Sigmoid colon (tissue), 7 donors: ENCODE data around the gene SLC44A4. TPM values are rescaled to one million over a fixed set of nuclear protein-coding genes. Genes with fewer than 3 reads are reported as not detected.
"Not testable (repeated sequence)": the region's sequence is repeated elsewhere in the genome, so short reads cannot be mapped to it uniquely, and the experiment has no call there.

Experiments used
- DNase-seq: peaks from one replicate; pipeline ENCODE4 v3.0.0-alpha.2; 2019
- H3K27ac ChIP-seq, 4 donors: fragments of 200-600 bp; sonication (generic); one replicate each; pipeline ENCODE4 v1.5.1; 2016 to 2019; ENCODE audit warnings: mild to moderate bottlenecking in 1 of 4
- H3K27me3 ChIP-seq, 3 donors: fragments of 200-600 bp; sonication (generic); one replicate each; pipeline ENCODE4 v1.5.1; 2019; ENCODE audit warnings: mild to moderate bottlenecking in 1 of 3
- H3K36me3 ChIP-seq, 4 donors: fragments of 200-600 bp; sonication (generic); one replicate each; pipeline ENCODE4 v1.5.1; 2016 to 2019
- H3K4me1 ChIP-seq, 4 donors: fragments of 200-600 bp; sonication (generic); one replicate each; pipeline ENCODE4 v1.5.1; 2017 to 2019
- H3K4me3 ChIP-seq, 4 donors: fragments of 200-600 bp; sonication (generic); one replicate each; pipeline ENCODE4 v1.5.1; 2017 to 2019; ENCODE audit warnings: mild to moderate bottlenecking in 2 of 4, moderate library complexity in 1 of 4
- H3K9me3 ChIP-seq, 4 donors: fragments of 200-600 bp in 3 of 4; sonication (generic) in 3 of 4; one replicate each; pipeline versions ENCODE4 v1.5.1 to v1.6.1; 2013 to 2019
- CTCF ChIP-seq, 4 experiments: fragments of 450-650 bp in 3 of 4; fragments of 200-600 bp in 1 of 4; IDR thresholded peaks; one replicate each; pipeline ENCODE4 v1.5.1; 2016 to 2019; ENCODE audit warnings: antibody characterized with exemption in 4 of 4, mild to moderate bottlenecking in 3 of 4, moderate library complexity in 2 of 4
- EP300 ChIP-seq, 4 donors: sonication (generic); formaldehyde crosslinking; IDR thresholded peaks; one replicate each; pipeline ENCODE4 v1.6.1; 2017; ENCODE audit warnings: antibody characterized with exemption in 4 of 4
- POLR2A ChIP-seq, 2 donors: fragments of 450-650 bp; IDR thresholded peaks; one replicate each; pipeline ENCODE4 v1.6.1; 2016; ENCODE audit warnings: antibody characterized with exemption in 2 of 2, mild to moderate bottlenecking in 2 of 2, moderate library complexity in 2 of 2
- POLR2AphosphoS5 ChIP-seq, 4 donors: sonication (generic); formaldehyde crosslinking; IDR thresholded peaks; one replicate each; pipeline ENCODE4 v1.6.1; 2017; ENCODE audit warnings: antibody characterized with exemption in 4 of 4
- WGBS, 2 donors: extraction: QIAGEN DNeasy Blood & Tissue Kit; methylation state at CpG; one replicate each; pipeline ENCODE4 v1.1.7; 2013; 5-methylcytosine and 5-hydroxymethylcytosine counted together
- intact Hi-C: fragments of 100-400 bp; cut with DNase I; formaldehyde crosslinking; loops from one replicate; pipeline ENCODE4 v1.15.1; 2023
- polyA plus RNA-seq, 3 donors: library from polyadenylated mRNA; stranded (reverse); fragments of 200-250 nt; gene quantifications; one replicate each; pipeline ENCODE4 v1.2.3, GENCODE V29; 2013
- total RNA-seq, 4 donors: library from RNA; depleted of rRNA; stranded (reverse); fragments of >200 nt; gene quantifications; one replicate each; pipeline ENCODE4 v1.1.0, GENCODE V29; 2016
- donor health status: healthy with polysubstance abuse.
- donor health status: Bipolar disorder and iron deficiency.
- donor health status: healthy.

SLC44A4 gene
- total and polyA plus RNA-seq, 7 donors: 1.4 to 252 (median 78.1) TPM; not detected in 2

- H3K27me3 ChIP-seq: no peaks in the 10 kb centered on the region
- peaks cover 0 to 40% (median 37%) of the 10 kb centered on the region in 4 donors for H3K4me1 ChIP-seq
- TF ChIP-seq CTCF (IDR thresholded peaks at IDR 0.05): peak in 2 of 4 experiments; percentile 25 to 36
- no peak for TF ChIP-seq POLR2A (IDR thresholded peaks at IDR 0.05)
- TF ChIP-seq POLR2AphosphoS5 (IDR thresholded peaks at IDR 0.05): peak in 2 of 4 donors; percentile 25 to 59
- peak overlapping the region; percentile 75 to 96 (median 94) for H3K27ac ChIP-seq
- DNase-seq: no peak
- no peaks in the 10 kb centered on the region for H3K36me3 ChIP-seq
- H3K4me3 ChIP-seq: peak overlapping the region; percentile 56 to 65 (median 59)
- intact Hi-C loops: loop anchor here (1.0 to 10.0 kb wide), 7 partner anchors 33 to 1215 kb away; partner anchors contain the start of genes AGPAT1, ATP6V1G2, DDAH2 and DDX39B
- WGBS, 2 donors: 0 to 1% methylated on average over 12 to 15 of the region's 15 CpGs
- no peaks in the 10 kb centered on the region for H3K9me3 ChIP-seq
These were observed 49.0 kb downstream of the SLC44A4 start for GRCh38 chr6:31829633-31830283.

GRCh38 chr6:31827286-31828079 is 51.3 kb downstream of the SLC44A4 start, which contains the start of gene HSPA1B:
HSPA1B (plus strand) TSS chr6:31827738; CDS start chr6:31827951, 213 bp downstream.
- H3K4me1 ChIP-seq: peaks cover 0 to 49% (median 45%) of the 10 kb centered on the region in 4 donors
- 0% methylated on average over 52 of the region's 56 CpGs for WGBS, 2 donors
- peak within 1 kb of the TSS; percentile 60 to 74 (median 68) for H3K4me3 ChIP-seq
- peak within 1 kb of the TSS; percentile 86 to 98 (median 95) for H3K27ac ChIP-seq
- TF ChIP-seq CTCF (IDR thresholded peaks at IDR 0.05) (no peak), EP300 (IDR thresholded peaks at IDR 0.05) (peak in 1 of 4 donors; percentile 93), POLR2AphosphoS5 (IDR thresholded peaks at IDR 0.05) (peak; percentile 100), POLR2A (IDR thresholded peaks at IDR 0.05) (peak; percentile 100)
- no peaks in the 10 kb centered on the region for H3K9me3 ChIP-seq
- peak; percentile 100 for DNase-seq
- H3K27me3 ChIP-seq: no peaks in the 10 kb centered on the region
- intact Hi-C loops: loop anchor here (1.0 to 10.0 kb wide), 3 partner anchors 162 to 1213 kb away; partner anchors contain the start of genes AGPAT1, MRPS18B, PPP1R10 and RNF5
- H3K36me3 ChIP-seq: no peaks in the 10 kb centered on the region

- Histone ChIP-seq H3K4me1 (peaks cover 0 to 44% (median 43%) of the 10 kb centered on the region in 4 donors), H3K27ac (peak overlapping the region; percentile 86 to 98 (median 95)), H3K36me3 (no peaks in the 10 kb centered on the region), H3K9me3 (no peaks in the 10 kb centered on the region), H3K27me3 (no peaks in the 10 kb centered on the region), H3K4me3 (peak overlapping the region; percentile 21 to 74 (median 68))
- 1 to 2% methylated on average over 13 of the region's 13 CpGs for WGBS, 2 donors
- DNase-seq: peak; percentile 97
- intact Hi-C loops: loop anchor here (1.0 to 10.0 kb wide), 3 partner anchors 162 to 1212 kb away; partner anchors contain the start of genes AGPAT1, MRPS18B, PPP1R10 and RNF5
- TF ChIP-seq EP300 (IDR thresholded peaks at IDR 0.05): no peak
- peak in 1 of 2 donors; percentile 49 for TF ChIP-seq POLR2A (IDR thresholded peaks at IDR 0.05)
- TF ChIP-seq POLR2AphosphoS5 (IDR thresholded peaks at IDR 0.05): peak; percentile 23 to 90 (median 66)
These were observed 52.0 kb downstream of the SLC44A4 start for GRCh38 chr6:31826793-31827285.

- WGBS, 2 donors: 21 to 66% methylated on average over 4 of the region's 4 CpGs
- Histone ChIP-seq H3K36me3 (no peaks in the 10 kb centered on the region), H3K9me3 (no peaks in the 10 kb centered on the region), H3K27ac (peak overlapping the region; percentile 86 to 98 (median 95)), H3K4me1 (peaks cover 0 to 42% (median 40%) of the 10 kb centered on the region in 4 donors), H3K4me3 (no peak overlapping the region), H3K27me3 (no peaks in the 10 kb centered on the region)
- DNase-seq: no peak
- intact Hi-C loops: loop anchor here (10.0 kb wide), 2 partner anchors 349 to 1211 kb away; partner anchors contain the start of genes AGPAT1, MRPS18B, PPP1R10 and RNF5
- TF ChIP-seq POLR2AphosphoS5 (IDR thresholded peaks at IDR 0.05) (no peak), EP300 (IDR thresholded peaks at IDR 0.05) (no peak), POLR2A (IDR thresholded peaks at IDR 0.05) (no peak), CTCF (IDR thresholded peaks at IDR 0.05) (no peak)
These were observed 53.2 kb downstream of the SLC44A4 start for GRCh38 chr6:31825553-31825952.

- not testable (repeated sequence) for DNase-seq, H3K4me3 ChIP-seq, H3K36me3 ChIP-seq, H3K27me3 ChIP-seq, H3K9me3 ChIP-seq
- intact Hi-C loops: loop anchor here (10.0 kb wide), 2 partner anchors 351 to 1209 kb away; partner anchors contain the start of genes AGPAT1, MRPS18B, PPP1R10 and RNF5
- Histone ChIP-seq H3K4me1 (peaks cover 0 to 58% (median 57%) of the 10 kb centered on the region in 4 donors), H3K27ac (peak overlapping the region; percentile 93 to 98 (median 95))
- WGBS, 2 donors: 87% methylated on average over 9 of the region's 9 CpGs
These were observed 55.1 kb downstream of the SLC44A4 start for GRCh38 chr6:31823592-31824196.
